HepG2 (cell line): ENCODE results near the gene TUBB. TPM values are rescaled to one million over a fixed set of nuclear protein-coding genes. Genes with fewer than 3 reads are reported as not detected.

Experiments
- AKAP8 ChIP-seq: sonication (generic); formaldehyde crosslinking; IDR thresholded peaks from 2 replicates; pipeline ENCODE4 v1.5.1; 2020; ENCODE audit warnings: mild to moderate bottlenecking, missing genetic modification reagents
- TGIF2 ChIP-seq: IDR thresholded peaks from 2 replicates; pipeline ENCODE4 v1.6.1; 2016; ENCODE audit warnings: control low read depth, missing compliant biosample characterization
- ZC3H13 ChIP-seq: sonication (generic); formaldehyde crosslinking; IDR thresholded peaks from 2 replicates; pipeline ENCODE4 v1.8.1; 2023; ENCODE audit warnings: mild to moderate bottlenecking, missing genetic modification reagents, moderate library complexity
- ZFP1 ChIP-seq: IDR thresholded peaks from 2 replicates; pipeline ENCODE4 v1.6.1; 2016
- ZNF205 ChIP-seq: IDR thresholded peaks from 2 replicates; pipeline ENCODE4 v1.6.1; 2018; ENCODE audit warnings: missing biosample characterization, missing genetic modification reagents
- ZNF577 ChIP-seq: sonication (generic); formaldehyde crosslinking; IDR thresholded peaks from 2 replicates; pipeline ENCODE4 v1.4.0; 2020; ENCODE audit warnings: mild to moderate bottlenecking, low read depth, missing genetic modification reagents, borderline replicate concordance
- polyA plus RNA-seq, 8 experiments: library from polyadenylated mRNA; depleted of rRNA in 3 of 8; stranded (reverse) in 7 of 8; unstranded in 1 of 8; fragments of >200 nt; fragmentation: Illumina TruSeq in 4 of 8; extraction: Trizol in 4 of 8; gene quantifications; 2 replicates each; pipeline versions ENCODE4 v1.2.1 to v1.2.3, GENCODE V29; 2011 to 2016; ENCODE audit warnings: low read depth in 4 of 8, missing spikeins in 1 of 8, mixed read lengths in 1 of 8; ENCODE audit not compliant: insufficient read depth in 1 of 8
- total RNA-seq, 5 experiments: library from RNA; depleted of rRNA; stranded (reverse); fragments of >200 nt; fragmentation: Illumina TruSeq; extraction: Trizol; gene quantifications; 2 replicates each; pipeline ENCODE4 v1.2.3, GENCODE V29; 2016; ENCODE audit warnings: low read depth in 1 of 5
- TF ChIP-seq, protein P1 (sequence below): sonication (generic); formaldehyde crosslinking; IDR thresholded peaks from 2 replicates; pipeline ENCODE4 v1.4.0; 2020; ENCODE audit warnings: mild to moderate bottlenecking, missing genetic modification reagents
- TF ChIP-seq, protein P2 (sequence below): sonication (generic); formaldehyde crosslinking; IDR thresholded peaks from 2 replicates; pipeline ENCODE4 v1.5.1; 2020; ENCODE audit warnings: mild to moderate bottlenecking, moderate library complexity, missing genetic modification reagents
- TF ChIP-seq, protein P3 (sequence below): sonication (generic); formaldehyde crosslinking; IDR thresholded peaks from 2 replicates; pipeline ENCODE4 v1.9.0; 2021; ENCODE audit warnings: missing genetic modification reagents, mild to moderate bottlenecking, borderline replicate concordance
- TF ChIP-seq, protein P4 (sequence below): sonication (generic); formaldehyde crosslinking; IDR thresholded peaks from 2 replicates; pipeline ENCODE4 v1.4.0; 2020; ENCODE audit warnings: low read depth, missing genetic modification reagents
- TF ChIP-seq, protein P5 (sequence below): fragments of 450-650 bp; IDR thresholded peaks from 2 replicates; pipeline ENCODE4 v1.6.1; 2016

The TUBB gene
- total and polyA plus RNA-seq, 2 of the 13 experiments (the other 11 are each of a cell fraction or from before 2014, with no cell fraction given) = 911 to 1,163 TPM

DNA sequence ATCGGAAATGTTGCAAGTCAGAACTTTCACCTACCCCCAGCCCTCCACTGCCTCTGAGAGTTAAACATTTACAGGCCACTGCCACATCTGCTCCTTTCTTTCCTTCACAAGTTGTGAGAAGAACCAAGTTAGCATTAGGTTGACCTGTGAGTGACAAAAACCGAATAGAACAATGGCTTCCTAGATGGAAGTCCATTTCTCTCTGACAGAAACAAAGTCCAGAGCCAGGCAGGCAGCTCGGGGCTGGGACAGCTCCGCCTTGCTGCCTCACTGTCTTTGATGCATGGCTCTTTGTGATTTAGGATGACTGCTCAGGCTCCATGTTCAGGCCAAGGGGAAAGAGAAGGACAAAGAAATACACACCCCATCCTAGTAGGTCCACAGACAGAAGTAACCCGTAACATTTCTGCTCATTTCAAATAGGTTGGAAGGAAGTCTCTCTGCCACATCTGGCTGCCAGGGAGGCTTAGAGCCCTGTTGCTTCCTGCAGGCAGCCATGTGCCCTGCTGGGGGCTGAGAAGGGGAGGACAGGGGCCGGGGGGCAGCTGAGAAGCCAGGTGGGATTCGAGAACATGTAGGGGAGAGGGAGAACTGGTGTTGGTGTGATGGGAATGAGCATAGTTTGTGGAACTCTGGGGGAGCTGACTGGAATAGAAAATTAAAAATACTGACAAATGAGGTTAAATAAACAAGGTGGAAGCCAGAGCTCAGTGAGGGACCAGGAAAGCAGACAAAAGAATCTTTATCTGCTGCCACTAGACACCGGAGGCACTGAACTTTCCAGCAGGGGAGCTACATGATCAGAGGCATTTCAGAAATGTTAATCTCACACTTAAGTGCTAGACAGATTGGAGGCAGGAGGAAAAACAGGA is 43.7 kb downstream of the TUBB start (continued):
- TF ChIP-seq, protein P1, sequence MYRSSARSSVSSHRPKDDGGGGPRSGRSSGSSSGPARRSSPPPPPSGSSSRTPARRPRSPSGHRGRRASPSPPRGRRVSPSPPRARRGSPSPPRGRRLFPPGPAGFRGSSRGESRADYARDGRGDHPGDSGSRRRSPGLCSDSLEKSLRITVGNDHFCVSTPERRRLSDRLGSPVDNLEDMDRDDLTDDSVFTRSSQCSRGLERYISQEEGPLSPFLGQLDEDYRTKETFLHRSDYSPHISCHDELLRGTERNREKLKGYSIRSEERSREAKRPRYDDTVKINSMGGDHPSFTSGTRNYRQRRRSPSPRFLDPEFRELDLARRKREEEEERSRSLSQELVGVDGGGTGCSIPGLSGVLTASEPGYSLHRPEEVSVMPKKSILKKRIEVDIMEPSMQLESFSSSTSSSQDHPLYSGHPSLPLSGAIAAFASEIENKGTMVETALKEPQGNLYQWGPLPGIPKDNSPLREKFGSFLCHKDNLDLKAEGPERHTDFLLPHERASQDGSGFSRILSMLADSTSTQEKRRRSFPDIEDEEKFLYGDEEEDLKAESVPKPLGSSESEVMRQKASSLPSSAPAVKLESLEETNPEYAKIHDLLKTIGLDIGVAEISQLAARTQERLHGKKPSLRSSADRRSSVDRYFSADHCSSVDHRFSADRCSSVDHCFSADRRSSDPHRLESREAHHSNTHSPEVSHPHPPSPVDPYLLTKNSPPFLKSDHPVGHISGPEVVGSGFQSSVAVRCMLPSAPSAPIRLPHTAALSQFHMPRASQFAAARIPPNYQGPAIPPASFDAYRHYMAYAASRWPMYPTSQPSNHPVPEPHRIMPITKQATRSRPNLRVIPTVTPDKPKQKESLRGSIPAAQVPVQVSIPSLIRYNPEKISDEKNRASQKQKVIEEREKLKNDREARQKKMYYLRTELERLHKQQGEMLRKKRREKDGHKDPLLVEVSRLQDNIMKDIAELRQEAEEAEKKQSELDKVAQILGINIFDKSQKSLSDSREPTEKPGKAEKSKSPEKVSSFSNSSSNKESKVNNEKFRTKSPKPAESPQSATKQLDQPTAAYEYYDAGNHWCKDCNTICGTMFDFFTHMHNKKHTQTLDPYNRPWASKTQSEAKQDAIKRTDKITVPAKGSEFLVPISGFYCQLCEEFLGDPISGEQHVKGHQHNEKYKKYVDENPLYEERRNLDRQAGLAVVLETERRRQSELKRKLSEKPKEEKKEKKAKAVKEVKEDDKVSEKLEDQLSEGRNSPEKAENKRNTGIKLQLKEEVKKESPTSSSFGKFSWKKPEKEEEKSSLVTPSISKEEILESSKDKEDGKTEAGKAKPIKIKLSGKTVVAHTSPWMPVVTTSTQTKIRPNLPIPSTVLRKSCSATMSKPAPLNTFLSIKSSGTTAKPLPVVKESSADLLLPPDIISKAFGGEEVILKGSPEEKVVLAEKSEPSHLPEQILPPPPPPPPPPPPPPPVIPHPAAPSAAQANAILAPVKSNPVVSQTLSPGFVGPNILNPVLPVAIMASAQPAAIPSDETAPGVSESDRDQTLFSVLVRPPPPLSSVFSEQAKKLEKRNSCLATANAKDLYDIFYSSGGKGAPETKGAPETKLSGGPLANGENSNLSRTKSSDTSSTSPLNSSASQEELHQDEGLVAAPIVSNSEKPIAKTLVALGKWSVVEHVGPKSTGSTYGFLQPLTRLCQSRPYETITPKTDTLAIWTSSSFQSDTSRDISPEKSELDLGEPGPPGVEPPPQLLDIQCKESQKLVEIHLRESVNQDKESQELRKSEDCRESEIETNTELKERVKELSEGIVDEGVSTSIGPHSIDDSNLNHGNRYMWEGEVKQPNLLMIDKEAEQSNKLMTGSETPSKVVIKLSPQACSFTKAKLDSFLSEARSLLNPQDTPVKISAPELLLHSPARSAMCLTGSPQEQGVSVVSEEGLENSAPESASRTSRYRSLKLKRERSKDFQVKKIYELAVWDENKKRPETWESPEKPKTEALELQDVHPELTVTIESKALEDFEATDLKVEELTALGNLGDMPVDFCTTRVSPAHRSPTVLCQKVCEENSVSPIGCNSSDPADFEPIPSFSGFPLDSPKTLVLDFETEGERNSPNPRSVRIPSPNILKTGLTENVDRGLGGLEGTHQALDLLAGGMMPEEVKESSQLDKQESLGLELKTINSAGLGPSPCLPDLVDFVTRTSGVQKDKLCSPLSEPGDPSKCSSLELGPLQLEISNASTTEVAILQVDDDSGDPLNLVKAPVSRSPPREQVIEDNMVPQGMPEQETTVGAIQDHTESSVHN (CRISPR knock-in tag) = no peak
- TF ChIP-seq TGIF2 (CRISPR knock-in tag) (peak; percentile 48; the same call in 1 of the 2 replicates), ZNF577 (CRISPR knock-in tag) (no peak), ZFP1 (CRISPR knock-in tag) (no peak; the same call in 1 of the 2 replicates), ZNF205 (CRISPR knock-in tag) (peak; percentile 99), AKAP8 (CRISPR knock-in tag) (no peak), ZC3H13 (CRISPR knock-in tag) (peak; percentile 45; the same call in 1 of the 2 replicates)
- TF ChIP-seq, protein P2, sequence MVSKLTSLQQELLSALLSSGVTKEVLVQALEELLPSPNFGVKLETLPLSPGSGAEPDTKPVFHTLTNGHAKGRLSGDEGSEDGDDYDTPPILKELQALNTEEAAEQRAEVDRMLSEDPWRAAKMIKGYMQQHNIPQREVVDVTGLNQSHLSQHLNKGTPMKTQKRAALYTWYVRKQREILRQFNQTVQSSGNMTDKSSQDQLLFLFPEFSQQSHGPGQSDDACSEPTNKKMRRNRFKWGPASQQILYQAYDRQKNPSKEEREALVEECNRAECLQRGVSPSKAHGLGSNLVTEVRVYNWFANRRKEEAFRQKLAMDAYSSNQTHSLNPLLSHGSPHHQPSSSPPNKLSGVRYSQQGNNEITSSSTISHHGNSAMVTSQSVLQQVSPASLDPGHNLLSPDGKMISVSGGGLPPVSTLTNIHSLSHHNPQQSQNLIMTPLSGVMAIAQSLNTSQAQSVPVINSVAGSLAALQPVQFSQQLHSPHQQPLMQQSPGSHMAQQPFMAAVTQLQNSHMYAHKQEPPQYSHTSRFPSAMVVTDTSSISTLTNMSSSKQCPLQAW (CRISPR knock-in tag) = peak; percentile 100
- TF ChIP-seq, protein P3, sequence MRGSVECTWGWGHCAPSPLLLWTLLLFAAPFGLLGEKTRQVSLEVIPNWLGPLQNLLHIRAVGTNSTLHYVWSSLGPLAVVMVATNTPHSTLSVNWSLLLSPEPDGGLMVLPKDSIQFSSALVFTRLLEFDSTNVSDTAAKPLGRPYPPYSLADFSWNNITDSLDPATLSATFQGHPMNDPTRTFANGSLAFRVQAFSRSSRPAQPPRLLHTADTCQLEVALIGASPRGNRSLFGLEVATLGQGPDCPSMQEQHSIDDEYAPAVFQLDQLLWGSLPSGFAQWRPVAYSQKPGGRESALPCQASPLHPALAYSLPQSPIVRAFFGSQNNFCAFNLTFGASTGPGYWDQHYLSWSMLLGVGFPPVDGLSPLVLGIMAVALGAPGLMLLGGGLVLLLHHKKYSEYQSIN (CRISPR knock-in tag) = no peak
- TF ChIP-seq, protein P4, sequence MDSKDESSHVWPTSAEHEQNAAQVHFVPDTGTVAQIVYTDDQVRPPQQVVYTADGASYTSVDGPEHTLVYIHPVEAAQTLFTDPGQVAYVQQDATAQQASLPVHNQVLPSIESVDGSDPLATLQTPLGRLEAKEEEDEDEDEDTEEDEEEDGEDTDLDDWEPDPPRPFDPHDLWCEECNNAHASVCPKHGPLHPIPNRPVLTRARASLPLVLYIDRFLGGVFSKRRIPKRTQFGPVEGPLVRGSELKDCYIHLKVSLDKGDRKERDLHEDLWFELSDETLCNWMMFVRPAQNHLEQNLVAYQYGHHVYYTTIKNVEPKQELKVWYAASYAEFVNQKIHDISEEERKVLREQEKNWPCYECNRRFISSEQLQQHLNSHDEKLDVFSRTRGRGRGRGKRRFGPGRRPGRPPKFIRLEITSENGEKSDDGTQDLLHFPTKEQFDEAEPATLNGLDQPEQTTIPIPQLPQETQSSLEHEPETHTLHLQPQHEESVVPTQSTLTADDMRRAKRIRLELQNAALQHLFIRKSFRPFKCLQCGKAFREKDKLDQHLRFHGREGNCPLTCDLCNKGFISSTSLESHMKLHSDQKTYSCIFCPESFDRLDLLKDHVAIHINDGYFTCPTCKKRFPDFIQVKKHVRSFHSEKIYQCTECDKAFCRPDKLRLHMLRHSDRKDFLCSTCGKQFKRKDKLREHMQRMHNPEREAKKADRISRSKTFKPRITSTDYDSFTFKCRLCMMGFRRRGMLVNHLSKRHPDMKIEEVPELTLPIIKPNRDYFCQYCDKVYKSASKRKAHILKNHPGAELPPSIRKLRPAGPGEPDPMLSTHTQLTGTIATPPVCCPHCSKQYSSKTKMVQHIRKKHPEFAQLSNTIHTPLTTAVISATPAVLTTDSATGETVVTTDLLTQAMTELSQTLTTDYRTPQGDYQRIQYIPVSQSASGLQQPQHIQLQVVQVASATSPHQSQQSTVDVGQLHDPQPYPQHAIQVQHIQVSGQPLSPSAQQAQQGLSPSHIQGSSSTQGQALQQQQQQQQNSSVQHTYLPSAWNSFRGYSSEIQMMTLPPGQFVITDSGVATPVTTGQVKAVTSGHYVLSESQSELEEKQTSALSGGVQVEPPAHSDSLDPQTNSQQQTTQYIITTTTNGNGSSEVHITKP (CRISPR knock-in tag) = peak; percentile 67
- TF ChIP-seq, protein P5, sequence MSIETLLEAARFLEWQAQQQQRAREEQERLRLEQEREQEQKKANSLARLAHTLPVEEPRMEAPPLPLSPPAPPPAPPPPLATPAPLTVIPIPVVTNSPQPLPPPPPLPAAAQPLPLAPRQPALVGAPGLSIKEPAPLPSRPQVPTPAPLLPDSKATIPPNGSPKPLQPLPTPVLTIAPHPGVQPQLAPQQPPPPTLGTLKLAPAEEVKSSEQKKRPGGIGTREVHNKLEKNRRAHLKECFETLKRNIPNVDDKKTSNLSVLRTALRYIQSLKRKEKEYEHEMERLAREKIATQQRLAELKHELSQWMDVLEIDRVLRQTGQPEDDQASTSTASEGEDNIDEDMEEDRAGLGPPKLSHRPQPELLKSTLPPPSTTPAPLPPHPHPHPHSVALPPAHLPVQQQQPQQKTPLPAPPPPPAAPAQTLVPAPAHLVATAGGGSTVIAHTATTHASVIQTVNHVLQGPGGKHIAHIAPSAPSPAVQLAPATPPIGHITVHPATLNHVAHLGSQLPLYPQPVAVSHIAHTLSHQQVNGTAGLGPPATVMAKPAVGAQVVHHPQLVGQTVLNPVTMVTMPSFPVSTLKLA = peak; percentile 44; the same call in 1 of the 2 replicates
